Measurements from ENCODE around the gene KCNS1. TPM values are rescaled to one million over a fixed set of nuclear protein-coding genes. Genes with fewer than 3 reads are reported as not detected.

Gene KCNS1
- total RNA-seq, 1 experiment from 2014 or later, result 0.98 TPM

GRCh38 chr20:45094201-45094600 is 6.7 kb downstream of the KCNS1 start:
- no peak overlapping the region for H3K23ac ChIP-seq (ENCODE audit: insufficient read length, low read depth, low read length)
- no peak overlapping the region for H3K4ac ChIP-seq (ENCODE audit: low read depth, low read length)
- no peak overlapping the region for H3K14ac ChIP-seq (ENCODE audit: insufficient read depth, low read length)
- H3K9me3 Mint-ChIP-seq, result peaks cover 0 to 4% of the 10 kb centered on the region in 2 experiments; a peak in 2 of 5 replicates
- no peak overlapping the region for H2BK120ac ChIP-seq (ENCODE audit: low read depth, low read length, poor library complexity, severe bottlenecking)
- no peak overlapping the region for H3K4me2 ChIP-seq (ENCODE audit: insufficient read depth, insufficient read length, low read length)
- H4K8ac ChIP-seq (replicated peaks; ENCODE audit: insufficient read length, low read depth, low read length), result no peak overlapping the region
- no peaks in the 10 kb centered on the region for H3K4me1 ChIP-seq (ENCODE audit: insufficient read depth, low read length)
- H3K27ac ChIP-seq (ENCODE audit: insufficient read length, low read depth, low read length), result no peak overlapping the region
- H2BK15ac ChIP-seq (ENCODE audit: low read depth, low read length), result no peak overlapping the region
- no peak overlapping the region for H4K5ac ChIP-seq (ENCODE audit: insufficient read length, low read depth, low read length)
- H3K79me2 ChIP-seq (ENCODE audit: insufficient read depth, low read length), result no peaks in the 10 kb centered on the region
- no peak overlapping the region for H3K18ac ChIP-seq (ENCODE audit: insufficient read length, low read depth, low read length)
- H3K27me3 Mint-ChIP-seq (ENCODE audit: low read depth), result peaks cover 27% of the 10 kb centered on the region
- H3K27ac Mint-ChIP-seq, result peak overlapping the region in 1 of 3 experiments; percentile 59; a peak in 1 of 7 replicates
- DNase-seq, result no peak
- H2BK12ac ChIP-seq (ENCODE audit: insufficient read length, low read depth, low read length), result no peak overlapping the region
- no peak overlapping the region for H4K91ac ChIP-seq (ENCODE audit: insufficient read length, low read depth, low read length)
- H3K4me3 Mint-ChIP-seq, result no peak overlapping the region
- H2AFZ ChIP-seq (ENCODE audit: low read length), result no peak overlapping the region
- TF ChIP-seq, protein P1, sequence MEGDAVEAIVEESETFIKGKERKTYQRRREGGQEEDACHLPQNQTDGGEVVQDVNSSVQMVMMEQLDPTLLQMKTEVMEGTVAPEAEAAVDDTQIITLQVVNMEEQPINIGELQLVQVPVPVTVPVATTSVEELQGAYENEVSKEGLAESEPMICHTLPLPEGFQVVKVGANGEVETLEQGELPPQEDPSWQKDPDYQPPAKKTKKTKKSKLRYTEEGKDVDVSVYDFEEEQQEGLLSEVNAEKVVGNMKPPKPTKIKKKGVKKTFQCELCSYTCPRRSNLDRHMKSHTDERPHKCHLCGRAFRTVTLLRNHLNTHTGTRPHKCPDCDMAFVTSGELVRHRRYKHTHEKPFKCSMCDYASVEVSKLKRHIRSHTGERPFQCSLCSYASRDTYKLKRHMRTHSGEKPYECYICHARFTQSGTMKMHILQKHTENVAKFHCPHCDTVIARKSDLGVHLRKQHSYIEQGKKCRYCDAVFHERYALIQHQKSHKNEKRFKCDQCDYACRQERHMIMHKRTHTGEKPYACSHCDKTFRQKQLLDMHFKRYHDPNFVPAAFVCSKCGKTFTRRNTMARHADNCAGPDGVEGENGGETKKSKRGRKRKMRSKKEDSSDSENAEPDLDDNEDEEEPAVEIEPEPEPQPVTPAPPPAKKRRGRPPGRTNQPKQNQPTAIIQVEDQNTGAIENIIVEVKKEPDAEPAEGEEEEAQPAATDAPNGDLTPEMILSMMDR (conservative IDR thresholded peaks at IDR 0.05), result no peak
- no peak overlapping the region for H2BK5ac ChIP-seq (ENCODE audit: insufficient read length, low read length)
- H3T11ph ChIP-seq (ENCODE audit: low read length), result no peak overlapping the region
- H2BK20ac ChIP-seq (ENCODE audit: low read depth, low read length, poor library complexity, severe bottlenecking), result no peak overlapping the region
- no peaks in the 10 kb centered on the region for H4K20me1 ChIP-seq (ENCODE audit: control insufficient read depth, insufficient read depth, insufficient read length)
- H3K79me1 ChIP-seq (ENCODE audit: insufficient read depth, low read depth, low read length, poor library complexity, severe bottlenecking), result no peaks in the 10 kb centered on the region
- no peaks in the 10 kb centered on the region for H3K23me2 ChIP-seq (ENCODE audit: insufficient read length, low read depth, low read length, poor library complexity, severe bottlenecking)
- H3K56ac ChIP-seq (ENCODE audit: insufficient read length, low read depth, low read length), result no peak overlapping the region
- no peaks in the 10 kb centered on the region; the same call in 1 of the 2 replicates for H3K27me3 ChIP-seq (ENCODE audit: insufficient read depth, low read length)
- no peak overlapping the region for H3K9ac ChIP-seq (ENCODE audit: extremely low read depth, insufficient read length, low read length)
- H3K9me3 ChIP-seq (ENCODE audit: control insufficient read depth, low read depth, low read length), result no peaks in the 10 kb centered on the region
- H3K4me1 Mint-ChIP-seq, result peaks cover 5% of the 10 kb centered on the region in 2 experiments
- peaks cover 2 to 4% (median 2%) of the 10 kb centered on the region in 3 experiments; a peak in 5 of 7 replicates for H3K36me3 Mint-ChIP-seq (ENCODE audit: insufficient read depth in 1 of 3, low read depth in 3 of 3)
- no CpG with 5 or more reads among the region's 2 CpGs for WGBS (ENCODE audit: extremely low coverage, insufficient read length, low lambda C conversion rate)
- no peak overlapping the region for H2AK5ac ChIP-seq (ENCODE audit: insufficient read length, low read length)
